ENCODE results near the gene NMUR2.

GRCh38 chr5:152403046-152403445, 2.0 kb downstream of the NMUR2 start:
- TF ChIP-seq CTCF (conservative IDR thresholded peaks at IDR 0.05; ENCODE audit: low read length) (no peak), EZH2phosphoT487 (IDR thresholded peaks at IDR 0.05; ENCODE audit: borderline replicate concordance) (no peak)

Data from Loucy (cell line).